Measurements from ENCODE around the gene RHOT1. TPM values are rescaled to one million over a fixed set of nuclear protein-coding genes. Genes with fewer than 3 reads are reported as not detected.

RHOT1 gene
- total and polyA plus RNA-seq, 7 experiments from 2014 or later = 24.3 to 31.7 (median 29.3) TPM

DNA sequence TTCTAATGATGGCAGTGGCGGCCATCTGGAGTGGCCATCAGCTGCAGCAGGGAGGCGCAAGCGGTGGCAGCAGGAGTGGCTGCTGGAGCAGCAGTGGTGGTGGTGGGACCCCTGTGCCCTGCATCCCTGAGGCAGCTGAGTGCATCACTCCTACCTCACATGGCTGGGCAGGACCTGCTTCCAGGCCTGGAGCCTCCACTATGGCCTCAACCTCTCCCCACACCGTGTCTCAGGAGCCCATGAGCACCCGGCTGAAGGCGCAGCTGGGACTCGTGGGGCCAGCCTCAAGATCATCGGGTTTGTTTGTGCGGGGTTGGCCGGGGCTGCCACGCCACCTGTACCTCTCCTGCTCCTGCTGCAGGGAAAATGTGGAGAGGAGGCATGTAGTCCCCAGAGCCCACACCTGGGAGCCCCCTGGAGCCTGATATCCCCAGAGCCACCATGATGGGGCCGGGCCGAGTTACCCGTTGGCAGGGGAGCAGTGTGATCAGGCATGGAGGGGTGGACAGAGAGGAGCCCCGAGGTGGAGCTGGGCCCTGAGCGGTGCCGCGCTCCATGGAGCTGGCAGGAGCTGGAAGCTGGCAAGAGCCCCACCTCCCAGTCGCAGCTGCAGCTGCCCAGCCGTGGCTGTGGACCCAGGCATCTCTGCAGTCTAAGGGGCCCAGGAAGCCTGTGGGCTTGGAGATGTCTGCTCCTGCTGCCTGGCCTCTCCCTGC is 16.7 kb downstream of the RHOT1 start:
- peaks cover 0 to 32% (median 0%) of the 10 kb centered on the region in 3 experiments for H3K36me3 ChIP-seq (ENCODE audit: control insufficient read depth in 2 of 3, insufficient read depth in 3 of 3, low read length in 3 of 3)
- peaks cover 4 to 32% (median 19%) of the 10 kb centered on the region in 5 donors for H3K36me3 Mint-ChIP-seq
- no peak overlapping the region for H3K27ac ChIP-seq (ENCODE audit: low read depth, low read length)
- no peaks in the 10 kb centered on the region for H3K4me1 ChIP-seq (ENCODE audit: control insufficient read depth in 2 of 2, insufficient read depth in 2 of 2, low read length in 2 of 2)
- no peak overlapping the region for H3K4me3 Mint-ChIP-seq
- ATAC-seq = no peak
- H3K9me3 ChIP-seq (ENCODE audit: control insufficient read depth in 2 of 3, low read length in 3 of 3) = no peaks in the 10 kb centered on the region
- intact Hi-C loops (cut with micrococcal nuclease) = no loop called here
- DNase-seq = no peak
- peaks cover 0 to 7% (median 0%) of the 10 kb centered on the region in 7 donors for H3K4me1 Mint-ChIP-seq
- no peak overlapping the region for H3K27ac Mint-ChIP-seq
- no peaks in the 10 kb centered on the region for H3K27me3 Mint-ChIP-seq
- H3K9me3 Mint-ChIP-seq = peaks cover 0 to 6% (median 0%) of the 10 kb centered on the region in 11 donors
- no peaks in the 10 kb centered on the region for H3K27me3 ChIP-seq (ENCODE audit: control insufficient read depth in 2 of 2, insufficient read depth in 2 of 2, low read length in 2 of 2)
- H3K4me3 ChIP-seq (ENCODE audit: low read length) = no peak overlapping the region
- POLR2A ChIA-PET = no interaction called here
- CTCF ChIA-PET = interaction anchor here (0.6 kb wide), 1 partner anchor 17 kb away, joined by 4 read pairs; no protein-coding TSS in a partner anchor

DNA sequence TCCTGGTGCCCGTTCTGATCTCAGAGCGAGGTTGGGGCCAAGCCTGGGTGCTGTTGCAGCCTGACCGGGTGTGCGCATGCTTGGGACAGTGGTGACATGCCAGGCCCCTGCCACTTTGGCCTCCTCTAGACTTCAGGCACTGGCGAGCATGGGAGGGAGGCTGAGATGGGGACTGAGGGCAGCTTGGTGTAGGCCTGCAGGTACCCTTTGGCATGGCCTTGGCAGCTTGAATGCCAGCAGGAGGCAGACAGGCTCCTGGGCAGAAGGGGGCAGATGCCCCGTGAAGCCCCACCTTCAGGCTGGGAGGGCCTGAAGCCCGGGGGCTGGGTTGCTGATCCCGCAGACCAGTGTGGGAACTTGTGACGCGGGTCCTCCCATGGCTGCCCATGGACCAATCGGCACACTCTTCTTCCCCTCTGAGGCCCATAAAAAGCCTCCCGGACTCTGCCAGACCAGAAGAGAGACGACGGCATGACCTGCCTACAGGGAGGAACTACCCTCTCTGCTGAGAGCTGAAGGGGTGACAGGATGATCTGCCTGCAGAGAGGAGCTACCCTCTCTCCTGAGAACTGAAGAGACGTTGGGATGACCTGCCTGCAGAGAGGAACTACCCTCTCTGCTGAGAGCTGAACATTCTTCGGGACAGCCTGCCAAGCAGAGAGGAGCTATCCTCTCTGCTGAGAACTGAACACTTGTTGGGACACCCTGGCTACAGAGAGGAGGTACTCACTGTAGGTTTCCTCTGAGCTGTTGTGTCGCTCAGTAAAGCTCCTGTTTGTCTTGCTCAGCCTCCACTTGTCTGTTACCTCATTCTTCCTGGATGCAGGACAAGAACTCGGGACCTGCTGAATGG is 17.5 kb downstream of the RHOT1 start:
- Histone ChIP-seq H3K4me3 (ENCODE audit: low read length) (no peak overlapping the region), H3K4me1 (ENCODE audit: control insufficient read depth in 2 of 2, insufficient read depth in 2 of 2, low read length in 2 of 2) (no peaks in the 10 kb centered on the region), H3K9me3 (ENCODE audit: control insufficient read depth in 2 of 3, low read length in 3 of 3) (no peaks in the 10 kb centered on the region), H3K36me3 (ENCODE audit: control insufficient read depth in 2 of 3, insufficient read depth in 3 of 3, low read length in 3 of 3) (peaks cover 0 to 30% (median 0%) of the 10 kb centered on the region in 3 experiments), H3K27me3 (ENCODE audit: control insufficient read depth in 2 of 2, insufficient read depth in 2 of 2, low read length in 2 of 2) (no peaks in the 10 kb centered on the region), H3K27ac (ENCODE audit: low read depth, low read length) (no peak overlapping the region)
- DNase-seq = no peak
- intact Hi-C loops (cut with micrococcal nuclease) = no loop called here
- Mint-ChIP-seq H3K27ac (no peak overlapping the region), H3K27me3 (no peaks in the 10 kb centered on the region), H3K9me3 (peaks cover 0 to 6% (median 0%) of the 10 kb centered on the region in 11 donors), H3K4me1 (peaks cover 0 to 7% (median 0%) of the 10 kb centered on the region in 7 donors), H3K36me3 (peaks cover 4 to 32% (median 18%) of the 10 kb centered on the region in 5 donors), H3K4me3 (no peak overlapping the region)
- no peak for ATAC-seq
- ChIA-PET POLR2A (interaction anchor here (0.7 kb wide), 1 partner anchor 1678 kb away, joined by 3 read pairs; no protein-coding TSS in a partner anchor), CTCF (no interaction called here)

DNA sequence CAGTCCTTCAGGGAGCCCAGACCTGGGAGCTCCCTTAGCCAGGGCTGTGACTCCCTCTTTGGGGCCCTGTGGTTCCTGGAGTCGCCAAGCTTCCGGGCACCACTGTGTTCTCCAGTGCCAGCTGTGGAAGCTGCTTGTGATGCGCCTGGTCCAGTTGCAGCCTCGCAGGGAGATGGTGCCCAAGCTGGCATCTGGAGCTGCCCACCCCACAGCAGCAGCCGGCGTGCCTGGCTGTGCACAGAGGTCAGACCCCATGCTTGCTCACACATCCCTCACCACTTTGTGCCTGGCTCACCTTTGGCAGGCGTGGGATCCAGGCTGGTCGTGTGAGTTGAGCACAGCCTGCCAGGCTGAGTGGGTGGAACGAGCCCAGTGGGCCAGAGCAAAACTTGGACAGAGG is 18.2 kb downstream of the RHOT1 start:
- H3K9me3 Mint-ChIP-seq = peaks cover 0 to 6% (median 0%) of the 10 kb centered on the region in 11 donors
- Histone ChIP-seq H3K27ac (ENCODE audit: low read depth, low read length) (no peak overlapping the region), H3K27me3 (ENCODE audit: control insufficient read depth in 2 of 2, insufficient read depth in 2 of 2, low read length in 2 of 2) (no peaks in the 10 kb centered on the region), H3K36me3 (ENCODE audit: control insufficient read depth in 2 of 3, insufficient read depth in 3 of 3, low read length in 3 of 3) (peaks cover 0 to 22% (median 0%) of the 10 kb centered on the region in 3 experiments), H3K4me1 (ENCODE audit: control insufficient read depth in 2 of 2, insufficient read depth in 2 of 2, low read length in 2 of 2) (no peaks in the 10 kb centered on the region), H3K4me3 (ENCODE audit: low read length) (no peak overlapping the region), H3K9me3 (ENCODE audit: control insufficient read depth in 2 of 3, low read length in 3 of 3) (no peaks in the 10 kb centered on the region)
- H3K36me3 Mint-ChIP-seq = peaks cover 4 to 31% (median 18%) of the 10 kb centered on the region in 5 donors
- ATAC-seq (no peak), DNase-seq (no peak)
- H3K27me3 Mint-ChIP-seq = no peaks in the 10 kb centered on the region
- intact Hi-C loops (cut with micrococcal nuclease) = no loop called here
- H3K27ac Mint-ChIP-seq = no peak overlapping the region
- POLR2A ChIA-PET = interaction anchor here (0.7 kb wide), 1 partner anchor 1678 kb away, joined by 3 read pairs; no protein-coding TSS in a partner anchor
- CTCF ChIA-PET = no interaction called here
- peaks cover 0 to 7% (median 0%) of the 10 kb centered on the region in 7 donors for H3K4me1 Mint-ChIP-seq
- H3K4me3 Mint-ChIP-seq = no peak overlapping the region

DNA sequence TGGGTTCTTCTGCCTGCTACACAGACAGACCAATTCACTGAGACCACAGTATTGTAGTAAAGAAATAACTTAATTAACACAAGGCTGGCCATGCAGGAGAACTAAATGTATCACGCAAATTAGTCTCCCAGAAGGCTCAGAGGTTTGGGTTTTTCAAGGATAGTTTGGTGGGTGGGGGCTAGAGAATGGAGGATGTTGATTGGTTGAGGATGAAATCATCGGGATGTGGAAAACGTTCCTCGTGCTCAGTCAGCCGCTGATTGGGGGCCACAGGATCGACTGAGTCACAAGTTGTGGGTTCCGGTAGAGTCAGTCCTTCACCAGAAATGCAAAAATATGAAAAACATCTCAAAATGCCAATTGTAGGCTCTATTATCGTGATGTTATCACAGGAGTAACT is 18.7 kb downstream of the RHOT1 start:
- Histone ChIP-seq H3K27ac (ENCODE audit: low read depth, low read length) (no peak overlapping the region), H3K9me3 (ENCODE audit: control insufficient read depth in 2 of 3, low read length in 3 of 3) (no peaks in the 10 kb centered on the region), H3K36me3 (ENCODE audit: control insufficient read depth in 2 of 3, insufficient read depth in 3 of 3, low read length in 3 of 3) (peaks cover 0 to 21% (median 0%) of the 10 kb centered on the region in 3 experiments), H3K4me3 (ENCODE audit: low read length) (no peak overlapping the region), H3K4me1 (ENCODE audit: control insufficient read depth in 2 of 2, insufficient read depth in 2 of 2, low read length in 2 of 2) (no peaks in the 10 kb centered on the region), H3K27me3 (ENCODE audit: control insufficient read depth in 2 of 2, insufficient read depth in 2 of 2, low read length in 2 of 2) (no peaks in the 10 kb centered on the region)
- no peak overlapping the region for H3K27ac Mint-ChIP-seq
- peaks cover 0 to 6% (median 0%) of the 10 kb centered on the region in 11 donors for H3K9me3 Mint-ChIP-seq
- H3K4me3 Mint-ChIP-seq = no peak overlapping the region
- POLR2A ChIA-PET = no interaction called here
- CTCF ChIA-PET = no interaction called here
- H3K36me3 Mint-ChIP-seq = peaks cover 4 to 26% (median 15%) of the 10 kb centered on the region in 5 donors
- H3K4me1 Mint-ChIP-seq = peaks cover 0 to 4% (median 0%) of the 10 kb centered on the region in 7 donors
- no peaks in the 10 kb centered on the region for H3K27me3 Mint-ChIP-seq
- ATAC-seq (no peak), DNase-seq (no peak)
- intact Hi-C loops (cut with micrococcal nuclease) = no loop called here

DNA sequence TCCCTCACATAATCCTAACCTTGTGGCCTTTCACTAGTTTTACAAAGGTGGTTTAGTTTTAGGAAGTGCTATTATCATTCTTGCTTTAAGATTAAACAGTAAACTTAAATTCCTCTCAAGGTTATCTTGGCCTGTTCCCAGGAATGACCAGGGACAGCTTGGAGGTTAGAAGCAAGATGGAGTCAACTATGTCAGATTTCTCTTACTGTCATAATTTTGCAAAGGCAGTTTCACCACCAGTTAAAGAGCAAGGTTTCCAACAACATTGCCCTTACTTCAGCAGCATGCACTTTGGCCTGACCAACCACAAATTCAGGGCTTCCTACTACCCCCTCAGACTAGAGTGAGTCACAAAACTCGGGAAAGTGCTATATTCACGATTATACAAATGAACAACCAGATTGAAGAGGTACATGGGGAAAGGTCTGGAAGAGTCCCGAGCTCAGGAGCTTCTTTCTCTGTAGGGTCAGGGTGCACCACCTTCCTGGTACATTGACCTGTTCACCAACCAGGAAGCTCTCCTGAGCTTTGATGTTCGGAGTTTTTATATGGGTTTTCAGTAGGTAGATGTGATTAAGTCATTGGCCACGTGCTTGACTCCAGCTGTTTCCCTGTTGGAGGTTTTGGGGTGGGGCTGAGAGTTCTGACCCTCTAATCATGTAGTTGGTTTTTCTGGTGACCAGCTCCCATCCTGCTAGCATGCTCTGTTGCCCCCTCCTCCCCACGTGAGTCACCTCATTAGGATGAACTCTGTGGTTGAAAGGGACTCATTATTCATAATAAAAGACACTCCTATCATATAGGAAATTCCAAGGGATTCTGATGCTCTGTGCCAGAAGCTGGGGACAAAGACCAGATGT is 19.4 kb downstream of the RHOT1 start:
- Mint-ChIP-seq H3K4me1 (peaks cover 0 to 6% (median 0%) of the 10 kb centered on the region in 7 donors), H3K4me3 (no peak overlapping the region), H3K27ac (no peak overlapping the region), H3K27me3 (no peaks in the 10 kb centered on the region), H3K9me3 (peaks cover 0 to 12% (median 5%) of the 10 kb centered on the region in 11 donors), H3K36me3 (peaks cover 4 to 32% (median 22%) of the 10 kb centered on the region in 5 donors)
- POLR2A ChIA-PET = no interaction called here
- Histone ChIP-seq H3K27ac (ENCODE audit: low read depth, low read length) (no peak overlapping the region), H3K4me1 (ENCODE audit: control insufficient read depth in 2 of 2, insufficient read depth in 2 of 2, low read length in 2 of 2) (no peaks in the 10 kb centered on the region), H3K27me3 (ENCODE audit: control insufficient read depth in 2 of 2, insufficient read depth in 2 of 2, low read length in 2 of 2) (no peaks in the 10 kb centered on the region), H3K4me3 (ENCODE audit: low read length) (no peak overlapping the region), H3K36me3 (ENCODE audit: control insufficient read depth in 2 of 3, insufficient read depth in 3 of 3, low read length in 3 of 3) (peaks cover 0 to 21% (median 0%) of the 10 kb centered on the region in 3 experiments), H3K9me3 (ENCODE audit: control insufficient read depth in 2 of 3, low read length in 3 of 3) (no peaks in the 10 kb centered on the region)
- ATAC-seq (no peak), DNase-seq (no peak)
- CTCF ChIA-PET = no interaction called here
- intact Hi-C loops (cut with micrococcal nuclease) = no loop called here

DNA sequence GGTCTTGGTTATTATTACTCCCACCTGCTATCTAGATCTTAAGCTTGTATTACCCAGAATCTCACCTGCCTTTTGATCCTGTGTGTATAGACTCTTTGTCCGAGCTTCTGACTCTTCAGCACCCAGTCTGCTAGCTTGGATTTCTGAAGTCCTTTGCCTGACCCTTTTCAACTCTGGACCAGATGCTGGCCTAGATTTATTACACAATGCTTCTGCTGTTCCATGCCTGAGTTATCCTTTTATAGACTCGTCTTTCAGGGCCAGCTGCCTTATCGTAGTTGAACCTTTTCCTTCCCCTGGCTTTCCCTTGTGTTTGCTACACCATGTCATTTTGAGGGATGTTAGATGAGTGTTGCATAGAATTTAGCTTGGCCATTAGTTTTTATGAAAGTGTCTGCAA is 32.6 kb downstream of the RHOT1 start:
- CTCF ChIA-PET = no interaction called here
- no peak overlapping the region for H3K27ac ChIP-seq (ENCODE audit: low read depth, low read length)
- intact Hi-C loops (cut with micrococcal nuclease) = no loop called here
- H3K27me3 ChIP-seq (ENCODE audit: control insufficient read depth in 2 of 2, insufficient read depth in 2 of 2, low read length in 2 of 2) = no peaks in the 10 kb centered on the region
- Mint-ChIP-seq H3K27ac (no peak overlapping the region), H3K9me3 (peaks cover 0 to 10% (median 2%) of the 10 kb centered on the region in 11 donors), H3K27me3 (no peaks in the 10 kb centered on the region), H3K4me3 (no peak overlapping the region), H3K4me1 (no peaks in the 10 kb centered on the region), H3K36me3 (peaks cover 6 to 45% (median 34%) of the 10 kb centered on the region in 5 donors)
- ATAC-seq (no peak), DNase-seq (no peak)
- H3K9me3 ChIP-seq (ENCODE audit: control insufficient read depth in 2 of 3, low read length in 3 of 3) = peaks cover 0 to 3% (median 0%) of the 10 kb centered on the region in 3 experiments
- H3K4me3 ChIP-seq (ENCODE audit: low read length) = no peak overlapping the region
- H3K36me3 ChIP-seq (ENCODE audit: control insufficient read depth in 2 of 3, insufficient read depth in 3 of 3, low read length in 3 of 3) = peaks cover 0 to 32% (median 10%) of the 10 kb centered on the region in 3 experiments
- no peaks in the 10 kb centered on the region for H3K4me1 ChIP-seq (ENCODE audit: control insufficient read depth in 2 of 2, insufficient read depth in 2 of 2, low read length in 2 of 2)
- POLR2A ChIA-PET = interaction anchor here (0.7 kb wide), 1 partner anchor 138 kb away, joined by 3 read pairs; no protein-coding TSS in a partner anchor

All from naive thymus-derived CD4-positive, alpha-beta T cell (primary cell).